GM10847 (cell line): ENCODE measurements around the gene UGT1A9.

ENCODE experiments used
- POLR2A ChIP-seq: IDR thresholded peaks from 2 replicates; pipeline ENCODE4 v1.6.1; 2011; ENCODE audit not compliant: insufficient read length; ENCODE audit errors: extremely low read depth

Gene UGT1A9

GRCh38 chr2:233769260-233769659 is 97.6 kb downstream of the UGT1A9 start:
- no peak for TF ChIP-seq POLR2A

GRCh38 chr2:233772153-233772552 is 100.5 kb downstream of the UGT1A9 start:
- no peak for TF ChIP-seq POLR2A

GRCh38 chr2:233772583-233772982 is 100.9 kb downstream of the UGT1A9 start:
- TF ChIP-seq POLR2A: no peak

DNA sequence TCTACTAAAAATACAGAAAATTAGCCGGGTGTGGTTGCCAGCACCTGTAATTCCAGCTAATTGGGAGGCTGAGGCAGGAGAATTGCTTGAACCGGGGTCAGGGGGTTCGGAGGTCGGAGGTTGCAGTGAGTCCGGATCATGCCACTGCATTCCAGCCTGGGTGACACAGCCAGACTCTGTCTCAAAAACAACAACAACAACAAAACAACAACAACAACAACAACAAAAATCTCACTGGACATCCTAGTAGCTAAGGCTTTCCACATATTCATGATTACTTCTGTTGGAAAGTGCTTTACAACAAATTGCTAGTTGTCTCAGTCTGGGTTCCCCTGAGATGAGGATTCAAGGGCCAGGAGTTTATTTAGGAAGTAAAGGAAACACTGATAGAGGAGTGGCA is 102.2 kb downstream of the UGT1A9 start:
- TF ChIP-seq POLR2A: no peak

GRCh38 chr2:233775414-233775813 is 103.7 kb downstream of the UGT1A9 start:
- no peak for TF ChIP-seq POLR2A

GRCh38 chr2:233778030-233778429 is 106.3 kb downstream of the UGT1A9 start, which contains the start of gene MROH2A:
MROH2A (plus strand) TSS chr2:233778330; CDS start chr2:233779359, 1,029 bp downstream.
- no peak for TF ChIP-seq POLR2A

DNA sequence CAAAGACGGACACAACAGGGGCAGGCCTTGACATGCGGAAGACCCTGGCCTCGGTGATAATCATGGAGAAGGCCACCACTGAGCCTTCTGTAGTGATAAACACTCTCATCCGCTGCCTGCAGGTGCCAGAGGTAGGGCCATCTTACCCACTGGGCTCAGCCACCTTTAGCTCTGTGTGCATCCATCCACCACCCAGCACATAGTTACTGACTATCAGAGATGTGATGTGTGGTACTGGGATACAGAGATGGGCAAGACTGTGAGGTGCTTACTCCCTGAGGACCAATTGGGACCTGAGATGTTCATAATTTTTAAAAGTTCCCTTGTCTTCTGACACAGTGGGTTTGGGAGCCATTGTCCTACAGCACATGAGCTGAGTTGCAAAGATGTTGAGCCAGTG is 108.0 kb downstream of the UGT1A9 start:
- no peak for TF ChIP-seq POLR2A

- TF ChIP-seq POLR2A: no peak
These were observed 109.1 kb downstream of the UGT1A9 start for GRCh38 chr2:233780771-233781170.

DNA sequence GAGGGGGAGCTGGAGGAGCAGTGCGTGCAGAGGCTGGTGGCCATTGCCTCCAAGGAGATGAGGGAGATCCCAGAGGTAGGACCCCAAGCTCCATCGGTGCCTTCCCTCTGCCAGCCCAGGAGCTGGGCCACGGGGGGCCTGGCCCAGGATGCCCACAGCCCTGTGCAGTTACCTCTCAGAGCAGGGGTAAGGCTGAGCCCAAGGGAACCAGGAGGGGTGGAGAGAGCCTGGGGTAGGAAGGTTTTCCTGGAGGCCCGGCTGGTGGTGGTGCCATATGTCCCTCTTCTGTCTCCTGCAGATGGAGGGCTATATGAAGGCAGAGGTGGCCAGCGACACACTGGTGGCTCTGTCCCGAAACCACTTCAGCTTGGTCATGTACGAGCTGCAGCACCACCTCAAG is 117.9 kb downstream of the UGT1A9 start:
- no peak for TF ChIP-seq POLR2A

- no peak for TF ChIP-seq POLR2A
These were observed 119.6 kb downstream of the UGT1A9 start for GRCh38 chr2:233791151-233791882.

- no peak for TF ChIP-seq POLR2A
These were observed 120.2 kb downstream of the UGT1A9 start for GRCh38 chr2:233791883-233792329.

DNA sequence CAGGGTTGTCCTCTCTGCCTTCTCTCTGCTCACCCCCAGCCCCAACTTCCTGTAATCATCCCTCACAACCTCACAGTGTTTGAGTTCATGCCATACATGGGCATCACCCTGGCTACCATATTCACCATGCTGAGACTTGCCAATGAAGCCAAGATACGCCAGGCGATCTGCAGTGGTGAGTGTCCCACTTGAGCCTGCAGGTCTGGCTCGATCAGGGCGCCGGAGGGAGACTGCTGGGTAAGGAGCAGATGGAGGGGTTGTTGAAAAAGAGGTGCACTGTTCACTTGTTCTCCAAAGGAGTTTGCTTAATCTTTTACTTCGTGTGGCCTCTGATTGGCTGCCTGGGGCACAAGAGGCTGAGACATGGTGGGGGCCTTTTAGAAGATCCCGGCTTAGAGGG is 121.0 kb downstream of the UGT1A9 start:
- no peak for TF ChIP-seq POLR2A

GRCh38 chr2:233793465-233794127 is 121.9 kb downstream of the UGT1A9 start:
- TF ChIP-seq POLR2A: no peak

- TF ChIP-seq POLR2A: no peak
These were observed 122.5 kb downstream of the UGT1A9 start for GRCh38 chr2:233794128-233794658.

DNA sequence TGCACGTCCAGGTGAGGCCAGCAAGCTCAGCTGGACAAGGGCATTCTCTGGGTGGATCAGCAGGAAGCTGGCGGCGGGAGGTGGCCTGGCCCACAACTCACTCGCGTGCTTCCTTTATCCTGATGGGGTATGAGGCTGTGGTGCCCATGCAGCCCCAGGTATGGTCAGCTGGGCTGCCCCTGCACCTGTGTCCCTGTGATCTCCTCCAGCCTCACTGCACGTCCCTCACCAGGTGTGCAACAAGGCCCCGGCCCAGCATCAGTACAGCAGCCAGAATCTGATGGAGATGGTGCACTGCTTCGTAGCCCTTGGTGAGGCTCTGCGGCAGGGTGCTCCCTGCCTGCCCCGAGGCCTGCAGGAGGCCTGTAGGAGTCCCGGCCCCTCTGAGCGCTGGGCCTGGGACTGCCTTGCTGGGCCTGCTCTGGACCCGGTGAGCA is 124.1 kb downstream of the UGT1A9 start:
- TF ChIP-seq POLR2A: no peak

- TF ChIP-seq POLR2A: no peak
These were observed 124.6 kb downstream of the UGT1A9 start for GRCh38 chr2:233796254-233796653.

DNA sequence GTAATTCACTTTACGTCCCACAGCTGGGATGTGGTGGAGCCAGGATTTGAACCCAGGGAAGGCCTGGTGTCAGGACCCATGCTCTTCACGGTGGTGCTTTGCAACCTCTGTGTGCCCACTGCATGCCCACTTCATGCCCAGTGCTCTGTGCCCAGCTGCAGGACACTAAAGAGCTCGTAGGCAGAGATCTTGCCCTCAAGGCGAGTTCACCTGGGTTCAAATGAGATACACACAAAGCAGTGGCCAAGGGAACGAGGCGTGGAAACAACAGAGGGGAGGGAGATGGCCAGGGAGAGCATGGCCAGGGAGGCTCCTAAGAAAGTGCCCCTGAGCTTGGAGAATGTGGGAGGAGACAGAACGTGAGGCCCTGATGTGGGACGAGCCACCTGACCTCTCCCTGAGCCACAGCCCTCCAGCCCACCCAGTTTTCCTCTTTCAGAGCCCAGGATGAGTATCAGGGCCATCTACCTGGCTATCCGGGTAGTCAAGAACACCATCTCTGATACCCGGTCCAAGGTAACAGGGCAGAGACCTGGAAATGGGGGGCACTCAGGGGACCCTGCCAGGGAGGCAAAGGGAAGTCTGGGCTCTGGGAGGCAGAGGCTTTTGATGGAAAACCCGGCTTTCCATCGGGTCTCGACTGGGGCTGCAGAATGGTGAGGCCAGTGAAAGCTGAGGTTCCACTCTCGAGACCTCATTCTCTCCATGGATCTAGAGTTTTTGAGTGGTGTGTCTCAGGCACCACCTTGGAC is 126.8 kb downstream of the UGT1A9 start:
- no peak for TF ChIP-seq POLR2A
